HG02943 (cell line): Measurements from ENCODE around the gene ELOVL1.

Experiments used
- ATAC-seq: cut with Tn5 transposase; IDR thresholded peaks from one replicate; pipeline ENCODE4 v1.9.1; 2021; ENCODE audit warnings: mild to moderate bottlenecking, low read depth, moderate library complexity; ENCODE audit not compliant: unreplicated experiment

Gene ELOVL1

GRCh38 chr1:43358121-43358745 lies 9.6 kb downstream of the ELOVL1 start:
- peak; percentile 22 for ATAC-seq

GRCh38 chr1:43357251-43357650 lies 10.6 kb downstream of the ELOVL1 start:
- ATAC-seq = no peak

- ATAC-seq = no peak
These were observed 12.9 kb downstream of the ELOVL1 start for GRCh38 chr1:43354936-43355335.

- no peak for ATAC-seq
These were observed 13.3 kb downstream of the ELOVL1 start for GRCh38 chr1:43354471-43354870.

- no peak for ATAC-seq
These were observed 14.9 kb downstream of the ELOVL1 start for GRCh38 chr1:43352881-43353280.

GRCh38 chr1:43352351-43352705 lies 15.5 kb downstream of the ELOVL1 start:
- no peak for ATAC-seq

- no peak for ATAC-seq
These were observed 16.1 kb downstream of the ELOVL1 start for GRCh38 chr1:43351421-43352350.

GRCh38 chr1:43350976-43351375 lies 16.8 kb downstream of the ELOVL1 start:
- ATAC-seq = no peak

- no peak for ATAC-seq
These were observed 18.1 kb downstream of the ELOVL1 start for GRCh38 chr1:43349594-43350306.

GRCh38 chr1:43348809-43349593 lies 18.8 kb downstream of the ELOVL1 start:
- no peak for ATAC-seq

- no peak for ATAC-seq
These were observed 19.4 kb downstream of the ELOVL1 start for GRCh38 chr1:43348343-43348808.

GRCh38 chr1:43346636-43347035 lies 21.2 kb downstream of the ELOVL1 start:
- ATAC-seq = no peak

GRCh38 chr1:43345120-43345519 lies 22.7 kb downstream of the ELOVL1 start:
- ATAC-seq = no peak

GRCh38 chr1:43344267-43344850 lies 23.5 kb downstream of the ELOVL1 start:
- no peak for ATAC-seq

- ATAC-seq = no peak
These were observed 27.3 kb downstream of the ELOVL1 start for GRCh38 chr1:43340559-43340958.

- ATAC-seq = no peak
These were observed 28.1 kb downstream of the ELOVL1 start for GRCh38 chr1:43339584-43340232.

GRCh38 chr1:43338001-43338400 lies 29.8 kb downstream of the ELOVL1 start:
- ATAC-seq = no peak

- ATAC-seq = no peak
These were observed 30.2 kb downstream of the ELOVL1 start, which contains the start of gene MPL for GRCh38 chr1:43337588-43337987. TSS of gene MPL (plus strand) at chr1:43337818. CDS start at chr1:43337849, 31 bp downstream.

GRCh38 chr1:43334453-43335205 lies 33.2 kb downstream of the ELOVL1 start:
- ATAC-seq = no peak
